Mucosa of rectum (tissue), 2 donors: Measurements from ENCODE around the gene CCL28.
"Not testable (repeated sequence)": the region's sequence is repeated elsewhere in the genome, so short reads cannot be mapped to it uniquely, and the experiment has no call there.

Source experiments
- H3K27ac ChIP-seq, 2 donors: one replicate each; pipeline ENCODE4 v1.7.0; 2013; ENCODE audit warnings: inconsistent platforms in 2 of 2, low read depth in 2 of 2, low read length in 2 of 2
- H3K27me3 ChIP-seq, 2 donors: one replicate each; pipeline ENCODE4 v1.7.0; 2013; ENCODE audit warnings: low read length in 2 of 2; ENCODE audit not compliant: control insufficient read depth in 2 of 2, insufficient read depth in 2 of 2
- H3K36me3 ChIP-seq, 2 donors: one replicate each; pipeline ENCODE4 v1.7.0; 2013; ENCODE audit warnings: low read length in 2 of 2; ENCODE audit not compliant: control insufficient read depth in 2 of 2, insufficient read depth in 2 of 2
- H3K4me1 ChIP-seq, 2 donors: one replicate each; pipeline ENCODE4 v1.7.0; 2013; ENCODE audit warnings: low read length in 2 of 2, mild to moderate bottlenecking in 1 of 2; ENCODE audit not compliant: control insufficient read depth in 2 of 2, insufficient read depth in 2 of 2
- H3K4me3 ChIP-seq, 2 donors: one replicate each; pipeline ENCODE4 v1.7.0; 2013; ENCODE audit warnings: low read length in 2 of 2
- H3K9ac ChIP-seq, 2 donors: one replicate each; pipeline ENCODE4 v1.7.0; 2013; ENCODE audit warnings: low read length in 2 of 2, low read depth in 1 of 2, mild to moderate bottlenecking in 1 of 2
- H3K9me3 ChIP-seq, 2 donors: one replicate each; pipeline ENCODE4 v1.7.0; 2013; ENCODE audit warnings: low read length in 2 of 2; ENCODE audit not compliant: control insufficient read depth in 2 of 2
- donor health status: healthy.
- donor health status: Normal muscosa, but diverticular disease.

Gene CCL28

GRCh38 chr5:43425983-43426382 is 13.8 kb upstream of the CCL28 start:
- Histone ChIP-seq H3K27ac (no peak overlapping the region), H3K9ac (no peak overlapping the region), H3K4me3 (no peak overlapping the region), H3K36me3 (no peaks in the 10 kb centered on the region), H3K4me1 (peaks cover 7 to 9% of the 10 kb centered on the region in 2 donors), H3K9me3 (no peaks in the 10 kb centered on the region), H3K27me3 (no peaks in the 10 kb centered on the region)

GRCh38 chr5:43423086-43423485 is 10.9 kb upstream of the CCL28 start:
- not testable (repeated sequence) for H3K4me3 ChIP-seq, H3K36me3 ChIP-seq

GRCh38 chr5:43422143-43422542 is 10.0 kb upstream of the CCL28 start:
- Histone ChIP-seq H3K4me1 (peaks cover 7 to 15% of the 10 kb centered on the region in 2 donors), H3K9ac (peak overlapping the region in 1 of 2 donors; percentile 7), H3K9me3 (no peaks in the 10 kb centered on the region), H3K4me3 (no peak overlapping the region), H3K27ac (peak overlapping the region; percentile 24 to 57), H3K27me3 (no peaks in the 10 kb centered on the region), H3K36me3 (no peaks in the 10 kb centered on the region)

More at GRCh38 chr5:43423086-43423485, 10.9 kb upstream of the CCL28 start:
- not testable (repeated sequence) for H3K9me3 ChIP-seq, H3K27ac ChIP-seq, H3K9ac ChIP-seq, H3K27me3 ChIP-seq
- peaks cover 7 to 15% of the 10 kb centered on the region in 2 donors for H3K4me1 ChIP-seq

DNA sequence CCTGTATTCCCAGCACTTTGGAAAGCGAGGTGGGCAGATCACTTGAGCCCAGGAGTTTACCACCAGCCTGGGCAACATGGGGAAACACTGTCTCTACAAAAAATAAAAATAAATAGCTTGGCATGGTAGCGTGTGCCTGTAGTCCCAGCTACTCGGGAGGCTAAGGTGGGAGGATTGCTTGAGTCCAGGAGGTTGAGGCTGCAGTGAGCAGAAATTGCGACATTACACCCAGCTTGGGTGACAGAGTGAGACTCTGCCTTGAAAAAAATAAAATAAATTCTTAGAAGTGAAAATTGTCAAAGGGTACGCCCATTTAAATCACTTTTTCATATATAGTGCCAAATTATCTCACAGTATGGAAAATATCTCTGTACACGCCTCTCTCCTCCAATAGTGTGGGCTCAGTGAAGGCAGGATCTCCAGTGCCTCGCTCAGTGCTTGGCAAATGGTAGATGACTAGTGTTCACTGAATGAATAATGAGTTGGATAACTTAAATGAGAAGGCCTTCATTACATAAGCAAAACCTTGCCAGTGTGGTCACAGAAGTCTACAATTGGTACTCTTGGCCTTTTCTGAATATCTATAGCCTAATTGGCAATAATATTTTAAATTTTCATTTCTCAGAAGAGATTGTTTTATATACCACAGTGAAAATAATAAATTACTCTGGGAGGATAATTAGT is 9.4 kb upstream of the CCL28 start:
- Histone ChIP-seq H3K9me3 (no peaks in the 10 kb centered on the region), H3K27ac (peak overlapping the region; percentile 24 to 40), H3K9ac (no peak overlapping the region), H3K4me3 (no peak overlapping the region), H3K27me3 (no peaks in the 10 kb centered on the region), H3K36me3 (no peaks in the 10 kb centered on the region), H3K4me1 (peaks cover 7 to 19% of the 10 kb centered on the region in 2 donors)

GRCh38 chr5:43420241-43420640 is 8.1 kb upstream of the CCL28 start:
- Histone ChIP-seq H3K9me3 (no peaks in the 10 kb centered on the region), H3K27me3 (no peaks in the 10 kb centered on the region), H3K27ac (no peak overlapping the region), H3K4me3 (no peak overlapping the region), H3K36me3 (no peaks in the 10 kb centered on the region), H3K4me1 (peaks cover 7 to 19% of the 10 kb centered on the region in 2 donors), H3K9ac (no peak overlapping the region)

- Histone ChIP-seq H3K9me3 (no peaks in the 10 kb centered on the region), H3K4me3 (no peak overlapping the region), H3K36me3 (no peaks in the 10 kb centered on the region), H3K27ac (no peak overlapping the region), H3K4me1 (peaks cover 7 to 19% of the 10 kb centered on the region in 2 donors), H3K9ac (no peak overlapping the region), H3K27me3 (no peaks in the 10 kb centered on the region)
These were observed 6.4 kb upstream of the CCL28 start for GRCh38 chr5:43418561-43418960.

DNA sequence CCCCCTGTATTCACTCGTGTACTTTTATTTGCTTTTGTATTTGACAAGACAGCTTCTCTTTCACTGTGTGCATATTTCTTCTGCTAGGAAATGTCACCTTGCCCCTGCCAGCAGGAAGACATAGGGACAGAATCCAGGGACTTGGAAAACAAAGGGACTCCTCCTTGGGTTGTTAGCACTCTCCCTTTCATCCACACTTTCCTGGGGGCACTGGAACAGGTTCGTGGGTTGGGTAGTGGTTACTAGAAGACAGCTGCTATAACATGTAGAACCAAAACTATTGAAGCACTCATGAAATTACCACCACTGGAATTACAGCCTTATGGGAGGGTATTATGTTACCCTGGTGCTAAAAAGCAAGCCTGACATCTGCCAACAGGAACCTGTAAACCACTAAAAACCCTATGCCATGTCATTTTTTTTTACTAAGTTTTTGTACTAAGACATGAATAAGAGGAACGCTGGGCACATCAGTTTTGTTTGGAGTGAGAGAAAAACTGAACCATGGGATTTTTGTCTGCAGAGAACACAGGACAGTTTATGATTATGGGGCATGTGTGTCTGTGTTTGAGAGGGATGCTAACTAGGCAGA is 4.7 kb upstream of the CCL28 start:
- Histone ChIP-seq H3K27ac (no peak overlapping the region), H3K4me1 (peaks cover 9 to 30% of the 10 kb centered on the region in 2 donors), H3K9me3 (no peaks in the 10 kb centered on the region), H3K4me3 (no peak overlapping the region), H3K27me3 (no peaks in the 10 kb centered on the region), H3K36me3 (no peaks in the 10 kb centered on the region), H3K9ac (no peak overlapping the region)

DNA sequence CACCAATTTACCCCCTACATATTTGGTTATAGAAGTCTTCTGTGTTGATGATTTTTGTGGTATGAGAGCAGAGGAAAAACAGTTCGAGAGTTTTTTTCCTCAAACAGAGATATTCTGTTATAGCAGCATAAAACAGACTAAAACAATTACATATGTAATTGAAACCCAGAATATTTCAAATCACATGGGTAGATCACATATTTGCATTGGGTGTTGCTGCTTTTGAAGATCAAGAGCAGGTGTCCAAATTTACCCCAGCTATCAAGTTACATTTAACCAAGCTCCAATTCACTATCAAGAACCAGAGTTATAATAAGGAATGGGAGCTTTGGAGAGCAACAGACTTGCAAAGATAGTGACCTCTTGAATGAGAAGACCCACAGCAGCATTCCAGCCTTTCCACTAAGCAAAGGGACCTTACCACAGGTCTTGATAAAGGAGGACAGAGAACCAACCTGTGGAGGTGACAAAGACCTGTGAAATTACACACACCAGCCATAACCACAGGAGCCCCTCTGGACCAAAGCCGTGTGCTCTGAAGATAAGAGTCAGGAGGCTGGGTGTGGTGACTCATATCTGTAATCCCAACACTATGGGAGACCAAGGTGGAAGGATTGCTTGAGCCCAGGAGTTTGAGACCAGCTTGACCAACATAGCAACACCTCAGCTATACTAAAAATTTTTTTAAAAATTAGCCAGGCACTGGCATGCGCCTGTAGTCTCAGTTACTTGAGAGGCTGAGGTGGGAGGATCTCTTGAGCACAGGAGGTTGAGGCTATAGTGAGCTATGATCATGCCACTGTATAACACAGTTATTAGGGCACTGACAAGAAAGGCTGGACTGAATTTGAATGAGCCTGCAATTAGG is 4.0 kb upstream of the CCL28 start:
- Histone ChIP-seq H3K27me3 (no peaks in the 10 kb centered on the region), H3K4me3 (no peak overlapping the region), H3K36me3 (no peaks in the 10 kb centered on the region), H3K9me3 (no peaks in the 10 kb centered on the region), H3K27ac (no peak overlapping the region), H3K9ac (no peak overlapping the region), H3K4me1 (peaks cover 5 to 24% of the 10 kb centered on the region in 2 donors)

DNA sequence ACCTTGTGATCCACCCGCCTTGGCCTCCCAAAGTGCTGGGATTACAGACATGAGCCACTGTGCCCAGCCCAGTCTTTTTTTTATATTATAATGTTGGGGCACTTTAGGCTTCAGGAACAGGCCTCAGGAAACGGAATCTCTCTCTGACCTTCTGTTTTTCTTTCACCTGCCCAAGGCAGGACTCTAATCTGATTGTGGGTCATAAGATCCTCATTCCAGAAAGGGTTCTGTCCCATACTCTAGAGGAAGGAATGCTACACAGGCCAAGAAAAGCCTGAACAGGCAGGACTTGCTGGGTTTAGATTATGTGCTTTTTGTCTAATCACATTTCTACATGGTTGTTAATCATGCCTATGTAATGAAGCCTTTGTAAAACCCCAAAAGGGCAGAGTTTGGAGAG is 1.8 kb upstream of the CCL28 start:
- Histone ChIP-seq H3K27me3 (no peaks in the 10 kb centered on the region), H3K9ac (no peak overlapping the region), H3K27ac (no peak overlapping the region), H3K36me3 (no peaks in the 10 kb centered on the region), H3K9me3 (no peaks in the 10 kb centered on the region), H3K4me3 (no peak overlapping the region), H3K4me1 (peaks cover 5 to 35% of the 10 kb centered on the region in 2 donors)

DNA sequence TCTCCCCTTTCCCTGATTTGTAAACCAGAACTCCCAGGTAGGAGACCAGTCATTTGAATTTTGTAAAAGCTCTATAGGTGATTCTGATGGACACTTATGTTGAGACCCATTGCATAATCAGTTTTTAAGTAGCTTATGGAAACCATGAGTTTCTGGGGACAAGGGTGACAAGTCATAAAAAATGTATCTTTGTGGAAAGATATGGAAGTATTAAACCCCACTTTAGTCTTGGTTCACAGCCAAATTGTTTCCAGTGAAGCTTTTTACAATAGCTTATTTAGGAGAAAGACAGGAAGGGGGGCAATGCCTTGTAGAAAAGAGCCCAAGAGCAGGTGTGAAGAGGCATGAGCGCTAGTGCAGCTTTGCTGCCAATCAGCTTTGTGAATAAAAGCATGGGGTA is 453 bp upstream of the CCL28 start:
- H3K4me1 ChIP-seq, result peaks cover 5 to 32% of the 10 kb centered on the region in 2 donors
- peak overlapping the region; percentile 68 to 80 for H3K4me3 ChIP-seq
- no peaks in the 10 kb centered on the region for H3K36me3 ChIP-seq
- no peaks in the 10 kb centered on the region for H3K9me3 ChIP-seq
- H3K9ac ChIP-seq, result peak overlapping the region in 1 of 2 donors; percentile 74
- peak overlapping the region; percentile 92 to 94 for H3K27ac ChIP-seq
- no peaks in the 10 kb centered on the region for H3K27me3 ChIP-seq
